Astrocyte of the spinal cord (primary cell): ENCODE data around the gene SYT1.

Experiments
- DNase-seq: peaks from one replicate; pipeline ENCODE4 v3.0.0; 2011; ENCODE audit warnings: low read depth, low spot score
- H3K4me3 ChIP-seq: 2 replicates; pipeline ENCODE4 v1.5.1; 2011; ENCODE audit warnings: low read depth, mild to moderate bottlenecking, low read length, moderate library complexity
- CTCF ChIP-seq: IDR thresholded peaks from 2 replicates; pipeline ENCODE4 v1.5.1; 2012; ENCODE audit warnings: low read depth, mild to moderate bottlenecking, low read length, inconsistent platforms
- in situ Hi-C: cut with HindIII; loops from 2 replicates; pipeline ENCODE4 v1.10.0; 2017; ENCODE audit warnings: low sequenced_read_pairs

Gene SYT1

GRCh38 chr12:78916845-78917480 lies 52.4 kb downstream of the SYT1 start:
- DNase-seq = peak; percentile 68
- no peak overlapping the region for H3K4me3 ChIP-seq
- no peak for TF ChIP-seq CTCF
- in situ Hi-C loops = no loop called here

GRCh38 chr12:78917513-78917912 lies 52.9 kb downstream of the SYT1 start:
- no peak for TF ChIP-seq CTCF
- no peak for DNase-seq
- H3K4me3 ChIP-seq = no peak overlapping the region
- in situ Hi-C loops = no loop called here

- no peak for DNase-seq
- TF ChIP-seq CTCF = no peak
- in situ Hi-C loops = no loop called here
- H3K4me3 ChIP-seq = no peak overlapping the region
Measured at GRCh38 chr12:78918268-78918667, 53.7 kb downstream of the SYT1 start.

- no peak overlapping the region for H3K4me3 ChIP-seq
- TF ChIP-seq CTCF = no peak
- in situ Hi-C loops = no loop called here
- peak; percentile 83 for DNase-seq
Measured at GRCh38 chr12:78928200-78929074, 63.9 kb downstream of the SYT1 start.

GRCh38 chr12:78929075-78929418 lies 64.5 kb downstream of the SYT1 start:
- TF ChIP-seq CTCF = no peak
- in situ Hi-C loops = no loop called here
- DNase-seq = no peak
- no peak overlapping the region for H3K4me3 ChIP-seq

- no peak for TF ChIP-seq CTCF
- no peak overlapping the region for H3K4me3 ChIP-seq
- DNase-seq = no peak
- in situ Hi-C loops = no loop called here
Measured at GRCh38 chr12:78931466-78931990, 67.0 kb downstream of the SYT1 start.
